Measurements from ENCODE around the gene SLC35E1. TPM values are rescaled to one million over a fixed set of nuclear protein-coding genes. Genes with fewer than 3 reads are reported as not detected.

The SLC35E1 gene
- total RNA-seq, 2 experiments from 2014 or later, result 72.3 to 76.3 TPM

- Mint-ChIP-seq H3K27me3 (no peaks in the 10 kb centered on the region), H3K9me3 (no peaks in the 10 kb centered on the region), H3K4me3 (no peak overlapping the region), H3K27ac (peak overlapping the region; percentile 69), H3K4me1 (ENCODE audit: low read depth) (peaks cover 64% of the 10 kb centered on the region), H3K36me3 (ENCODE audit: low read depth) (peaks cover 5% of the 10 kb centered on the region)
- intact Hi-C loops (cut with DNase I, micrococcal nuclease), result no loop called here
- Histone ChIP-seq H3K4me3 (ENCODE audit: low read length) (no peak overlapping the region), H3K4me1 (ENCODE audit: insufficient read depth, low read length) (peaks cover 58% of the 10 kb centered on the region), H3K27me3 (ENCODE audit: control insufficient read depth in 1 of 2, insufficient read depth in 2 of 2, low read length in 2 of 2) (no peaks in the 10 kb centered on the region), H3K9me3 (ENCODE audit: control insufficient read depth in 1 of 2, insufficient read depth in 1 of 2, low read length in 2 of 2) (no peaks in the 10 kb centered on the region), H3K36me3 (ENCODE audit: insufficient read depth, low read length) (no peaks in the 10 kb centered on the region), H3K27ac (ENCODE audit: low read depth in 1 of 2, low read length in 2 of 2) (no peak overlapping the region)
- DNase-seq (no peak), ATAC-seq (ENCODE audit: poor library complexity) (no peak)
- ChIA-PET CTCF (interaction anchor here (1.1 kb wide), 1 partner anchor 12 kb away, joined by 3 read pairs; no protein-coding TSS in a partner anchor), POLR2A (no interaction called here)
- no peak for TF ChIP-seq CTCF (IDR thresholded peaks at IDR 0.05)
These were observed 26.6 kb upstream of the SLC35E1 start for GRCh38 chr19:16598848-16599247.

- Mint-ChIP-seq H3K27ac (peak overlapping the region; percentile 89), H3K27me3 (no peaks in the 10 kb centered on the region), H3K9me3 (no peaks in the 10 kb centered on the region), H3K4me3 (peak overlapping the region; percentile 49), H3K4me1 (ENCODE audit: low read depth) (peaks cover 71% of the 10 kb centered on the region), H3K36me3 (ENCODE audit: low read depth) (no peaks in the 10 kb centered on the region)
- DNase-seq (no peak), ATAC-seq (ENCODE audit: poor library complexity) (no peak)
- H3K36me3 ChIP-seq (ENCODE audit: insufficient read depth, low read length), result no peaks in the 10 kb centered on the region
- no peak overlapping the region for H3K27ac ChIP-seq (ENCODE audit: low read depth in 1 of 2, low read length in 2 of 2)
- ChIA-PET POLR2A (no interaction called here), CTCF (no interaction called here)
- H3K4me1 ChIP-seq (ENCODE audit: insufficient read depth, low read length), result peaks cover 73% of the 10 kb centered on the region
- H3K27me3 ChIP-seq (ENCODE audit: control insufficient read depth in 1 of 2, insufficient read depth in 2 of 2, low read length in 2 of 2), result no peaks in the 10 kb centered on the region
- no peak overlapping the region for H3K4me3 ChIP-seq (ENCODE audit: low read length)
- no peaks in the 10 kb centered on the region for H3K9me3 ChIP-seq (ENCODE audit: control insufficient read depth in 1 of 2, insufficient read depth in 1 of 2, low read length in 2 of 2)
- TF ChIP-seq CTCF (IDR thresholded peaks at IDR 0.05), result no peak
- intact Hi-C loops (cut with DNase I, micrococcal nuclease), result no loop called here
These were observed 24.2 kb upstream of the SLC35E1 start for GRCh38 chr19:16596399-16596798.

GRCh38 chr19:16595097-16595496 is 22.9 kb upstream of the SLC35E1 start:
- CTCF ChIA-PET, result no interaction called here
- peaks cover 77% of the 10 kb centered on the region for H3K4me1 Mint-ChIP-seq (ENCODE audit: low read depth)

More at GRCh38 chr19:16595097-16595496, 22.9 kb upstream of the SLC35E1 start:
- POLR2A ChIA-PET, result interaction anchor here (1.1 kb wide), 1 partner anchor 10 kb away, joined by 4 read pairs; no protein-coding TSS in a partner anchor
- no peaks in the 10 kb centered on the region for H3K27me3 ChIP-seq (ENCODE audit: control insufficient read depth in 1 of 2, insufficient read depth in 2 of 2, low read length in 2 of 2)
- no peaks in the 10 kb centered on the region for H3K36me3 ChIP-seq (ENCODE audit: insufficient read depth, low read length)
- H3K27ac ChIP-seq (ENCODE audit: low read depth in 1 of 2, low read length in 2 of 2), result peak overlapping the region in 1 of 2 donors; percentile 82
- H3K9me3 ChIP-seq (ENCODE audit: control insufficient read depth in 1 of 2, insufficient read depth in 1 of 2, low read length in 2 of 2), result no peaks in the 10 kb centered on the region
- H3K9me3 Mint-ChIP-seq, result no peaks in the 10 kb centered on the region
- peak; percentile 2 for ATAC-seq (ENCODE audit: poor library complexity)
- DNase-seq, result peak in 1 of 14 experiments; percentile 53
- intact Hi-C loops (cut with DNase I, micrococcal nuclease), result no loop called here
- H3K27me3 Mint-ChIP-seq, result no peaks in the 10 kb centered on the region
- no peak for TF ChIP-seq CTCF (IDR thresholded peaks at IDR 0.05)
- peak overlapping the region; percentile 83 for H3K4me3 Mint-ChIP-seq
- no peaks in the 10 kb centered on the region for H3K36me3 Mint-ChIP-seq (ENCODE audit: low read depth)
- peaks cover 66% of the 10 kb centered on the region for H3K4me1 ChIP-seq (ENCODE audit: insufficient read depth, low read length)
- H3K27ac Mint-ChIP-seq, result peak overlapping the region; percentile 89
- H3K4me3 ChIP-seq (ENCODE audit: low read length), result peak overlapping the region; percentile 38

Data from CD4-positive, alpha-beta T cell (primary cell).